ENCODE measurements around the gene METTL5. TPM values are rescaled to one million over a fixed set of nuclear protein-coding genes. Genes with fewer than 3 reads are reported as not detected.

METTL5 gene
- total RNA-seq, 1 donor from 2014 or later = 36.8 TPM

GRCh38 chr2:169839954-169840746, 15.4 kb upstream of the METTL5 start:
- H3K27ac Mint-ChIP-seq (ENCODE audit: unreplicated experiment) = peak overlapping the region; percentile 39
- TF ChIP-seq CTCF (IDR thresholded peaks at IDR 0.05; ENCODE audit: unreplicated experiment) = no peak

GRCh38 chr2:169838743-169839489, 14.2 kb upstream of the METTL5 start:
- Mint-ChIP-seq H3K27ac (ENCODE audit: unreplicated experiment) (no peak overlapping the region), H3K27me3 (ENCODE audit: unreplicated experiment) (peaks cover 3% of the 10 kb centered on the region)

More at GRCh38 chr2:169839954-169840746, 15.4 kb upstream of the METTL5 start:
- Mint-ChIP-seq H3K36me3 (ENCODE audit: low read depth, unreplicated experiment) (peaks cover 28% of the 10 kb centered on the region), H3K4me3 (ENCODE audit: unreplicated experiment) (no peak overlapping the region), H3K27me3 (ENCODE audit: unreplicated experiment) (peaks cover 3% of the 10 kb centered on the region), H3K4me1 (ENCODE audit: unreplicated experiment) (peaks cover 12% of the 10 kb centered on the region), H3K9me3 (ENCODE audit: unreplicated experiment) (no peaks in the 10 kb centered on the region)
- DNase-seq (ENCODE audit: low spot score) = no peak

GRCh38 chr2:169834401-169834800, 9.7 kb upstream of the METTL5 start:
- no peak for TF ChIP-seq CTCF (IDR thresholded peaks at IDR 0.05; ENCODE audit: unreplicated experiment)
- Mint-ChIP-seq H3K27ac (ENCODE audit: unreplicated experiment) (no peak overlapping the region), H3K4me1 (ENCODE audit: unreplicated experiment) (peaks cover under 1% of the 10 kb centered on the region), H3K4me3 (ENCODE audit: unreplicated experiment) (no peak overlapping the region), H3K36me3 (ENCODE audit: low read depth, unreplicated experiment) (peaks cover 13% of the 10 kb centered on the region), H3K9me3 (ENCODE audit: unreplicated experiment) (no peaks in the 10 kb centered on the region), H3K27me3 (ENCODE audit: unreplicated experiment) (peaks cover 3% of the 10 kb centered on the region)
- DNase-seq (ENCODE audit: low spot score) = no peak

More at GRCh38 chr2:169838743-169839489, 14.2 kb upstream of the METTL5 start:
- no peaks in the 10 kb centered on the region for H3K9me3 Mint-ChIP-seq (ENCODE audit: unreplicated experiment)
- H3K4me1 Mint-ChIP-seq (ENCODE audit: unreplicated experiment) = peaks cover 12% of the 10 kb centered on the region
- H3K36me3 Mint-ChIP-seq (ENCODE audit: low read depth, unreplicated experiment) = peaks cover 28% of the 10 kb centered on the region
- no peak overlapping the region for H3K4me3 Mint-ChIP-seq (ENCODE audit: unreplicated experiment)
- no peak for TF ChIP-seq CTCF (IDR thresholded peaks at IDR 0.05; ENCODE audit: unreplicated experiment)
- no peak for DNase-seq (ENCODE audit: low spot score)

- peaks cover 7% of the 10 kb centered on the region for H3K36me3 Mint-ChIP-seq (ENCODE audit: low read depth, unreplicated experiment)
- H3K9me3 Mint-ChIP-seq (ENCODE audit: unreplicated experiment) = no peaks in the 10 kb centered on the region
- H3K4me1 Mint-ChIP-seq (ENCODE audit: unreplicated experiment) = peaks cover 13% of the 10 kb centered on the region
- no peak for TF ChIP-seq CTCF (IDR thresholded peaks at IDR 0.05; ENCODE audit: unreplicated experiment)
- peaks cover 7% of the 10 kb centered on the region for H3K27me3 Mint-ChIP-seq (ENCODE audit: unreplicated experiment)
- H3K4me3 Mint-ChIP-seq (ENCODE audit: unreplicated experiment) = peak overlapping the region; percentile 100
- DNase-seq (ENCODE audit: low spot score) = peak; percentile 18
- peak overlapping the region; percentile 89 for H3K27ac Mint-ChIP-seq (ENCODE audit: unreplicated experiment)
These were observed 3.6 kb upstream of the METTL5 start for GRCh38 chr2:169828141-169828811.

All from endothelial cell (in vitro differentiated cells).